HCT116 (cell line): ENCODE data around the gene MLX. TPM values are rescaled to one million over a fixed set of nuclear protein-coding genes. Genes with fewer than 3 reads are reported as not detected.
A peak's percentile ranks its signal among the peaks of the same experiment; 100 is the strongest.

ENCODE experiments used
- ATAC-seq: fragments of 200-7000 bp; cut with Tn5 transposase; 2 replicates; pipeline ENCODE4 v1.9.1; 2020; ENCODE audit warnings: mild to moderate bottlenecking, moderate library complexity
- BruUV-seq: library from RNA; stranded (reverse); fragments of 400-500 nt; replicated peaks from 2 replicates; lab custom pipeline; 2021; lab: Mats Ljungman, UMichigan
- CTCF ChIA-PET: fragments of 300-600 bp; sonication (Branson Sonifier 250); formaldehyde crosslinking; loops from one replicate; lab custom pipeline; 2021; ENCODE audit warnings: antibody characterized with exemption; lab: Charles Lee
- POLR2A ChIA-PET: fragments of 300-600, 350-600 bp; sonication (Branson Sonifier 250); formaldehyde crosslinking; loops from one replicate; lab custom pipeline; 2021; ENCODE audit warnings: antibody characterized with exemption; lab: Charles Lee
- RAD21 ChIA-PET, 2 experiments: fragments of 300-600 bp; sonication (Branson Sonifier 250); formaldehyde crosslinking; loops; one replicate each; lab custom pipeline; 2023; ENCODE audit warnings: low total read pairs in 2 of 2; ENCODE audit not compliant: uncharacterized antibody in 2 of 2, unreplicated experiment in 2 of 2, low non-redundant PET in 1 of 2; lab: Charles Lee
- DNase-seq: peaks from one replicate; pipeline ENCODE4 v3.0.0-alpha.2; 2010; ENCODE audit warnings: low read depth, low spot score
- H2AFZ ChIP-seq: fragments of 200-600 bp; shearing (Covaris generic), sonication (generic); 2 replicates; pipeline ENCODE4 v1.6.1; 2017; ENCODE audit warnings: low read depth, mixed run types, mixed read lengths, antibody characterized with exemption, low read length; ENCODE audit not compliant: poor library complexity, severe bottlenecking
- H3K27ac ChIP-seq: 2 replicates; pipeline ENCODE4 v1.5.1; 2012; ENCODE audit warnings: low read depth, low read length
- H3K27me3 ChIP-seq: fragments of 200-600 bp; sonication (generic); 2 replicates; pipeline ENCODE4 v1.6.1; 2016; ENCODE audit warnings: mixed run types, low read length, mixed read lengths; ENCODE audit not compliant: insufficient read depth
- H3K36me3 ChIP-seq, 2 experiments: fragments of 200-500 bp in 1 of 2; fragments of 200-600 bp in 1 of 2; sonication (Bioruptor generic) in 1 of 2; sonication (generic) in 1 of 2; 2 replicates each; pipeline versions ENCODE4 v1.5.1 to v1.6.1; 2014 to 2016; ENCODE audit warnings: low read length in 2 of 2, inconsistent platforms in 1 of 2, mixed read lengths in 1 of 2, mixed run types in 1 of 2; ENCODE audit not compliant: insufficient read depth in 2 of 2, control insufficient read depth in 1 of 2
- H3K4me1 ChIP-seq, 2 experiments: fragments of 200-600 bp in 1 of 2; sonication (generic) in 1 of 2; 2 replicates each; pipeline versions ENCODE4 v1.5.1 to v1.6.1; 2012 to 2017; ENCODE audit warnings: low read length in 2 of 2, inconsistent platforms in 1 of 2, mild to moderate bottlenecking in 1 of 2, mixed read lengths in 1 of 2, mixed run types in 1 of 2, moderate library complexity in 1 of 2; ENCODE audit not compliant: insufficient read depth in 2 of 2, control insufficient read depth in 1 of 2
- H3K4me2 ChIP-seq: fragments of 200-600 bp; sonication (generic); 2 replicates; pipeline ENCODE4 v1.6.1; 2017; ENCODE audit warnings: mixed run types, low read length, mixed read lengths
- H3K4me3 ChIP-seq, 2 experiments: fragments of 200-600 bp in 1 of 2; sonication (generic) in 1 of 2; replicated peaks in 1 of 2; 2 replicates each; pipeline ENCODE4 v1.5.1; 2011 to 2016; ENCODE audit warnings: low read length in 2 of 2, control low read depth in 1 of 2, low read depth in 1 of 2, mild to moderate bottlenecking in 1 of 2, mixed read lengths in 1 of 2, mixed run types in 1 of 2
- H3K79me2 ChIP-seq: fragments of 200-600 bp; sonication (generic); 2 replicates; pipeline ENCODE4 v1.6.1; 2017; ENCODE audit warnings: mild to moderate bottlenecking, mixed run types, low read length, moderate library complexity, mixed read lengths; ENCODE audit not compliant: insufficient read depth
- H3K9ac ChIP-seq: fragments of 200-600 bp; sonication (generic); 2 replicates; pipeline ENCODE4 v1.6.1; 2016; ENCODE audit warnings: low read length, mixed read lengths
- H3K9me2 ChIP-seq: fragments of 200-600 bp; sonication (generic), shearing (Covaris generic); 2 replicates; pipeline ENCODE4 v1.6.1; 2017; ENCODE audit warnings: mixed run types, mild to moderate bottlenecking, moderate library complexity; ENCODE audit not compliant: insufficient read depth
- H3K9me3 ChIP-seq, 2 experiments: fragments of 200-500 bp in 1 of 2; fragments of 200-600 bp in 1 of 2; sonication (Bioruptor generic) in 1 of 2; sonication (generic) in 1 of 2; 2 replicates each; pipeline ENCODE4 v1.6.1; 2014 to 2017; ENCODE audit warnings: low read length in 2 of 2, mixed read lengths in 2 of 2, inconsistent platforms in 1 of 2, low read depth in 1 of 2, mild to moderate bottlenecking in 1 of 2, mixed run types in 1 of 2, moderate library complexity in 1 of 2; ENCODE audit not compliant: control insufficient read depth in 1 of 2, insufficient read depth in 1 of 2
- H4K20me1 ChIP-seq: fragments of 200-600 bp; sonication (generic), shearing (Covaris generic); 2 replicates; pipeline ENCODE4 v1.6.1; 2017; ENCODE audit warnings: mixed run types, mild to moderate bottlenecking, moderate library complexity; ENCODE audit not compliant: insufficient read depth
- ATF3 ChIP-seq: IDR thresholded peaks from 2 replicates; pipeline ENCODE4 v1.6.1; 2012
- CBX3 ChIP-seq: IDR thresholded peaks from 2 replicates; pipeline ENCODE4 v1.6.1; 2012; ENCODE audit warnings: low read depth
- CTCF ChIP-seq, 3 experiments: fragments of 200-600 bp in 1 of 3; sonication (generic) in 1 of 3; IDR thresholded peaks in 2 of 3; conservative IDR thresholded peaks in 1 of 3; 2 replicates each; pipeline ENCODE4 v1.5.1; 2012 to 2017; ENCODE audit warnings: low read depth in 2 of 3, low read length in 2 of 3, antibody characterized with exemption in 1 of 3, borderline replicate concordance in 1 of 3, control low read depth in 1 of 3, mild to moderate bottlenecking in 1 of 3, mixed read lengths in 1 of 3, mixed run types in 1 of 3, moderate library complexity in 1 of 3; ENCODE audit not compliant: insufficient read depth in 1 of 3
- EGR1 ChIP-seq: IDR thresholded peaks from 2 replicates; pipeline ENCODE4 v1.6.1; 2012; ENCODE audit warnings: low read depth
- ELF1 ChIP-seq: IDR thresholded peaks from 2 replicates; pipeline ENCODE4 v1.6.1; 2012; ENCODE audit warnings: low read depth, borderline replicate concordance
- FOSL1 ChIP-seq: IDR thresholded peaks from 2 replicates; pipeline ENCODE4 v1.6.1; 2012; ENCODE audit warnings: low read depth
- JUND ChIP-seq: IDR thresholded peaks from 2 replicates; pipeline ENCODE4 v1.6.1; 2012
- MAX ChIP-seq: IDR thresholded peaks from 2 replicates; pipeline ENCODE4 v1.6.1; 2012
- POLR2A ChIP-seq: IDR thresholded peaks from 2 replicates; pipeline ENCODE4 v1.7.0; 2011; ENCODE audit warnings: borderline replicate concordance; ENCODE audit not compliant: insufficient read depth, insufficient read length; ENCODE audit errors: extremely low read depth
- POLR2AphosphoS5 ChIP-seq: IDR thresholded peaks from 2 replicates; pipeline ENCODE4 v1.6.1; 2011; ENCODE audit warnings: mild to moderate bottlenecking, low read depth, low read length, moderate library complexity
- RAD21 ChIP-seq: IDR thresholded peaks from 2 replicates; pipeline ENCODE4 v1.6.1; 2012; ENCODE audit warnings: low read depth, mild to moderate bottlenecking
- REST ChIP-seq: IDR thresholded peaks from 2 replicates; pipeline ENCODE4 v1.6.1; 2012; ENCODE audit warnings: low read depth
- SIN3A ChIP-seq: IDR thresholded peaks from 2 replicates; pipeline ENCODE4 v1.6.1; 2012; ENCODE audit warnings: low read depth
- SRF ChIP-seq: IDR thresholded peaks from 2 replicates; pipeline ENCODE4 v1.6.1; 2012; ENCODE audit warnings: low read depth
- TCF7L2 ChIP-seq: IDR thresholded peaks from 2 replicates; pipeline ENCODE4 v1.7.0; 2011; ENCODE audit warnings: borderline replicate concordance, inconsistent platforms; ENCODE audit not compliant: insufficient read depth, insufficient read length; ENCODE audit errors: extremely low read depth
- YY1 ChIP-seq: IDR thresholded peaks from 2 replicates; pipeline ENCODE4 v1.6.1; 2011; ENCODE audit warnings: low read length, low read depth, moderate library complexity, mild to moderate bottlenecking; ENCODE audit not compliant: insufficient replicate concordance; ENCODE audit errors: extremely low read depth
- ZFX ChIP-seq: fragments of 450-650 bp; IDR thresholded peaks from 2 replicates; pipeline ENCODE4 v1.6.1; 2017
- ZNF274 ChIP-seq: fragments of 200-500 bp; sonication (Bioruptor generic); IDR thresholded peaks from 2 replicates; pipeline ENCODE4 v1.6.1; 2014; ENCODE audit warnings: mild to moderate bottlenecking, low read depth, low read length, inconsistent platforms
- intact Hi-C: fragments of 100-400 bp; cut with micrococcal nuclease; formaldehyde crosslinking; loops from 2 replicates; pipeline ENCODE4 v1.10.0; 2022
- total RNA-seq: library from RNA; stranded (reverse); gene quantifications from one replicate; pipeline ENCODE4 v1.2.1, GENCODE V29; 2021; ENCODE audit not compliant: unreplicated experiment

MLX gene
- total RNA-seq, 1 experiment from 2014 or later: 47.9 TPM

- Histone ChIP-seq H4K20me1 (no peaks in the 10 kb centered on the region), H3K36me3 (no peaks in the 10 kb centered on the region), H2AFZ (no peak overlapping the region), H3K4me3 (peak overlapping the region; percentile 93 to 99), H3K9me2 (no peaks in the 10 kb centered on the region), H3K9me3 (no peaks in the 10 kb centered on the region), H3K9ac (peak overlapping the region; percentile 97), H3K79me2 (peaks cover 17% of the 10 kb centered on the region; the same call in 1 of the 2 replicates), H3K4me2 (peak overlapping the region; percentile 86), H3K27me3 (no peaks in the 10 kb centered on the region), H3K4me1 (peaks cover 11 to 36% of the 10 kb centered on the region in 2 experiments), H3K27ac (peak overlapping the region; percentile 94)
- no peak for TF ChIP-seq REST
- no peak; the same call in 1 of the 2 replicates for TF ChIP-seq ELF1
- TF ChIP-seq SRF: no peak
- TF ChIP-seq CTCF (IDR thresholded peaks at IDR 0.05 in 2 of 3, conservative IDR thresholded peaks at IDR 0.05 in 1 of 3; ENCODE audit: borderline replicate concordance in 1 of 3, insufficient read depth in 1 of 3, low read depth in 2 of 3, low read length in 2 of 3): no peak
- TF ChIP-seq YY1: peak; percentile 33
- TF ChIP-seq SIN3A: no peak
- peak; percentile 29 for TF ChIP-seq TCF7L2
- peak; percentile 62 for TF ChIP-seq MAX
- no peak for TF ChIP-seq JUND
- TF ChIP-seq POLR2AphosphoS5: peak; percentile 88
- TF ChIP-seq RAD21: no peak
- no peak for TF ChIP-seq CBX3
- peak; percentile 68 for TF ChIP-seq POLR2A
- TF ChIP-seq ATF3: no peak
- TF ChIP-seq FOSL1: no peak
- TF ChIP-seq EGR1: peak; percentile 73
- TF ChIP-seq ZFX: peak; percentile 87
- no peak for TF ChIP-seq ZNF274
- POLR2A ChIA-PET: interaction anchor here (0.5 to 1.6 kb wide), 2 partner anchors 131 to 144 kb away, joined by 3 read pairs; partner anchors contain the start of gene CAVIN1
- CTCF ChIA-PET: interaction anchor here (0.9 to 2.1 kb wide), 3 partner anchors 23 to 232 kb away, joined by 3 to 8 read pairs (median 3); partner anchors contain the start of gene PSMC3IP
- DNase-seq (no peak), ATAC-seq (peak; percentile 83)
- RAD21 ChIA-PET: no interaction called here
- TSS peak; percentile 63 for BruUV-seq
- intact Hi-C loops: no loop called here
Observed at GRCh38 chr17:42554250-42555121, 12.4 kb upstream of the MLX start.
